ENCODE measurements around the gene KCNMB2. TPM values are rescaled to one million over a fixed set of nuclear protein-coding genes. Genes with fewer than 3 reads are reported as not detected.
"Not testable (repeated sequence)": the region's sequence is repeated elsewhere in the genome, so short reads cannot be mapped to it uniquely, and the experiment has no call there.

The KCNMB2 gene
- total and polyA plus RNA-seq, 4 donors: not detected

DNA sequence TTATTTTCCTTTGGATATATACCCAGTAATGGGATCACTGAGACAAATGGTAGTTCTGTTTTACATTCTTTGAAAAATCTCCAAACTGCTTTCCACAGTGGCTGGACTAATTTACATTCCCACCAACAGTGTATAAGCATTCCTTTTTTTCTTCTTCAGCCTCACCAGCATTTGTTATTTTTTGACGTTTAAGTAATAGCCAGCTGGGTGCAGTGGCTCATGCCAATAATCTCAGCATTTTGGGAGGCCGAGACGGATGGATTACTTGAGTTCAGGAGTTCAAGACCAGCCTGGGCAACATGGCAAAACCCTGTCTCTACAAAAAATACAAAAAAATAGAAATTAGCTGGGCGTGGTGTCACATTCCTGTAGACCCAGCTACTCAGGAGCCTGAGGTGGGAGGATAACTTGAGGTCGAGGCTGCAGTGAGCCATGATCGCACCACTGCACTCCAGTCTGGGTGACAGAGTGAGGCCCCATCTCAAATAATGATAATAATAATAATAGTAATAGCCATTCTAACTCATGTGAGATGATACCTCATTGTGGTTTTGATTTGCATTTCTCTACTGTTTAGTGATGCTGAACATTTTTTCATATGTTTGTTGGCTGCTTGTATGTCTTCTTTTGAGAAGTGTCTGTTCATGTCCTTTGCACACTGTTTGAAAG, 21.0 kb upstream of the KCNMB2 start:
- ATAC-seq (ENCODE audit: low FRiP score); DNase-seq; intact Hi-C loops (cut with DNase I); H3K4me1 ChIP-seq (ENCODE audit: control insufficient read depth in 1 of 2, insufficient read depth in 2 of 2, low read length in 2 of 2); H3K27ac ChIP-seq (ENCODE audit: low read depth in 1 of 2, low read length in 2 of 2); H3K36me3 ChIP-seq (ENCODE audit: control insufficient read depth in 1 of 2, insufficient read depth in 2 of 2, low read length in 1 of 2); H3K4me3 ChIP-seq (ENCODE audit: low read length in 2 of 2); H3K27me3 ChIP-seq (ENCODE audit: control insufficient read depth in 1 of 2, insufficient read depth in 2 of 2, low read length in 1 of 2); H3K9me3 ChIP-seq (ENCODE audit: control insufficient read depth, low read length): not testable (repeated sequence)
- WGBS, 2 donors: 72 to 80% methylated on average over 6 of the region's 6 CpGs

DNA sequence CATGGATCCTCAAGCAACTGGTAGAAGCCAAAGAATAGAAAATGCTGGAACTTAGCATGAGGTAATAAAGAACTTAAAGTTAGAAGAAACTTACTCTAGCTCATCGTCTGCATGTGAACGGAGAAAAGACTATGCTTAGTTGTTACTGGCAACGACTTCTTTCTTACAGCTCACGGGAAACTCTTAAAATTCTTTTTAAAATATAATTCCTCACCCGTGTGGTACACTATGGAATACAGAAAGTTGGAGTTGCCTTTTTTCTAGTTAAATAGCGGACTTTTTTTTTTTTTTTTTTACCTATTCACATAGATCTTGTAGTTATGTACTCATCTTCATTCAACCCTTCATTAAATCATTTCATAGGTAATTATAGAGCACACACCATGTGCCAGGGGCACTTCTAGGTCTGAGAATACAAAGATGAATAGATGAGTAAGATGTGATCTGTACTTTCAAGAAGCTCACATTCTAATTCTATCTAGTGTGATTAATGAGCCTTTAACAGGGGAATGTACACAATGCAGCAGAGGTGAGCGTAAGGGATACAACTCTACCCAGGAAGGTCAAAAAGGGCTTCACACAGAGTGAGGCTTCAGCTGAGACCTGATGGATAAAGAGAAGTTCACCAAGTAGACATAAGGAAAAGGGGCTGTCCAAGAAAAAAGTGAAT, 18.4 kb upstream of the KCNMB2 start:
- ATAC-seq (ENCODE audit: low FRiP score): no peak
- H3K27ac ChIP-seq (ENCODE audit: low read depth in 1 of 2, low read length in 2 of 2): no peak overlapping the region
- no peaks in the 10 kb centered on the region for H3K4me1 ChIP-seq (ENCODE audit: control insufficient read depth in 1 of 2, insufficient read depth in 2 of 2, low read length in 2 of 2)
- H3K36me3 ChIP-seq (ENCODE audit: control insufficient read depth in 1 of 2, insufficient read depth in 2 of 2, low read length in 1 of 2): no peaks in the 10 kb centered on the region
- DNase-seq: no peak
- H3K9me3 ChIP-seq (ENCODE audit: control insufficient read depth, low read length): no peaks in the 10 kb centered on the region
- no peak overlapping the region for H3K4me3 ChIP-seq (ENCODE audit: low read length in 2 of 2)
- intact Hi-C loops (cut with DNase I): no loop called here
- 74 to 85% methylated on average over 7 of the region's 7 CpGs for WGBS, 2 donors
- no peaks in the 10 kb centered on the region for H3K27me3 ChIP-seq (ENCODE audit: control insufficient read depth in 1 of 2, insufficient read depth in 2 of 2, low read length in 1 of 2)

DNA sequence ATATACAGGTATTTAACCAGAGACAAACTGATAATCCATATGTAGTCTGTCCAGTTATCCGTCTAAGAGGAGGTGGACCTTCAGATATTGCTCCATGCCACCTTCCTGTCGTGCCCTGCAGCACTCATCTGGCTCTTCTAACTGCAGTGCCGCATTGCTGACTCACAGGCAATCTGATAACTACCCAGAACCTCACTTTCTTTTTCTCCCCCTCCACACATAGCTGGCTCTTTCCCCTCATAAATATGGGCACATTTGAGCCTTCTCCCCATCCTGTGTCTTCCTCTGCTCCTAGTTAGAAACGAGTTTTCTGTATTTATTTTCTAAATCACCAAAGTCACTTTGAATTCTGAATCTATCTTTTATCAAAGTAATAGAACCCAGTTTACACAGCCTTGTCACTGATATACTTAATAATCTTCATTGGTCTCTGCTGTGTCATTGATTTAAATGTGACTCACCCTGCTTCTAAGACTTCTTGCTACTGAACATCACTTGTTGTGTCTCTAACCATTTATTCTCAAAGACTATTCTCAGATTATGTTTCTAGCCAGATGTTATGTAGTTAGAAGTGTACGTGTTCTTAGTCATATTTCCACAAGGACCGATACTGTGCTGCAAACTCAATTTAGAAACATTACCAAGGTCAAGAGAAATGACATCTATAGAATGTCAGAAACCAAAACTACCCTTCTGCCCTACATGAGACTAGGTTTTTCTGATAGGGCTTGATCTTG, 17.4 kb upstream of the KCNMB2 start:
- no peaks in the 10 kb centered on the region for H3K27me3 ChIP-seq (ENCODE audit: control insufficient read depth in 1 of 2, insufficient read depth in 2 of 2, low read length in 1 of 2)
- H3K27ac ChIP-seq (ENCODE audit: low read depth in 1 of 2, low read length in 2 of 2): no peak overlapping the region
- no peak overlapping the region for H3K4me3 ChIP-seq (ENCODE audit: low read length in 2 of 2)
- WGBS, 2 donors: 45 to 62% methylated on average over 6 of the region's 6 CpGs
- no peaks in the 10 kb centered on the region for H3K9me3 ChIP-seq (ENCODE audit: control insufficient read depth, low read length)
- intact Hi-C loops (cut with DNase I): no loop called here
- no peaks in the 10 kb centered on the region for H3K36me3 ChIP-seq (ENCODE audit: control insufficient read depth in 1 of 2, insufficient read depth in 2 of 2, low read length in 1 of 2)
- DNase-seq (no peak), ATAC-seq (ENCODE audit: low FRiP score) (no peak)
- no peaks in the 10 kb centered on the region for H3K4me1 ChIP-seq (ENCODE audit: control insufficient read depth in 1 of 2, insufficient read depth in 2 of 2, low read length in 2 of 2)

DNA sequence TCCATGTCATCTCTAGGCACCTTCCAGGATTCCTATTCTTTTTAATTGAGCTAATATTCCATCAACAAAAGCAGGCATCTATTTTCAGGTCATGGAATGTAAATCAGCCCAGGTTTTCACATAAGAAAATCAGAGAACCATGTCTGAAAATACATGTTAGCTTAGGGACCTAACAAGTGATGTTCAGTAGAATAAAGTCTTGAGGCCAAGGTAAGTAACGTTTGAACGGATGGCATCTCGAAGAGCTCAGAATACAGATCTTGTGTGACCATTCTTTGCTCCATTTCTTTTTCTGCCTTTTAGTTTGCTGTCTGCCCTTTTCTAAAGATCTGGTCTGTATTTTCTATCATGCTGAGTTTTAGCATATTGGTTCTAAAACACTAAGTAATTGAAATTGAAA, 16.5 kb upstream of the KCNMB2 start:
- Histone ChIP-seq H3K9me3 (ENCODE audit: control insufficient read depth, low read length) (no peaks in the 10 kb centered on the region), H3K4me3 (ENCODE audit: low read length in 2 of 2) (no peak overlapping the region), H3K27me3 (ENCODE audit: control insufficient read depth in 1 of 2, insufficient read depth in 2 of 2, low read length in 1 of 2) (no peaks in the 10 kb centered on the region), H3K27ac (ENCODE audit: low read depth in 1 of 2, low read length in 2 of 2) (no peak overlapping the region), H3K36me3 (ENCODE audit: control insufficient read depth in 1 of 2, insufficient read depth in 2 of 2, low read length in 1 of 2) (no peaks in the 10 kb centered on the region), H3K4me1 (ENCODE audit: control insufficient read depth in 1 of 2, insufficient read depth in 2 of 2, low read length in 2 of 2) (no peaks in the 10 kb centered on the region)
- intact Hi-C loops (cut with DNase I): no loop called here
- 92 to 94% methylated on average over 3 of the region's 3 CpGs for WGBS, 2 donors
- DNase-seq: no peak
- ATAC-seq (ENCODE audit: low FRiP score): no peak

DNA sequence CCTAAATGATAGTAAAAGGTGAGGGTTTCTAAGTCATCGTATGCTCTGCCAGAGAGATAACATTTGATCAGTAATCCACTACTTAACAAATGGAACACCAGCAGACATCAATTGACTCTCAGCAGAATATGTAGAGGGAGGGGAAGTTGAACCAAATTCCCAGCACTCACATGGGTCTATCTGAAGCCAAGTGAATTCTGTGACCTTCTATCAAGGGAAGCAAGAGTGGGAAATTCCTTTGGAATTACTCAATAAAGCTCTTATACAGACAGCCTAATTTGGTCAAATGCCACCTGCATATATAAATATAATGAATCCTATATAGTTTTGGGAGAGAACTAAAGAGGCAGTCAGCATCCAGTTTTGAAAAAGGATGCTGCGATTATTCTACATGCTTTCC, 15.8 kb upstream of the KCNMB2 start:
- Histone ChIP-seq H3K27me3 (ENCODE audit: control insufficient read depth in 1 of 2, insufficient read depth in 2 of 2, low read length in 1 of 2) (no peaks in the 10 kb centered on the region), H3K4me3 (ENCODE audit: low read length in 2 of 2) (no peak overlapping the region), H3K9me3 (ENCODE audit: control insufficient read depth, low read length) (no peaks in the 10 kb centered on the region), H3K4me1 (ENCODE audit: control insufficient read depth in 1 of 2, insufficient read depth in 2 of 2, low read length in 2 of 2) (no peaks in the 10 kb centered on the region), H3K27ac (ENCODE audit: low read depth in 1 of 2, low read length in 2 of 2) (no peak overlapping the region), H3K36me3 (ENCODE audit: control insufficient read depth in 1 of 2, insufficient read depth in 2 of 2, low read length in 1 of 2) (no peaks in the 10 kb centered on the region)
- no peak for DNase-seq
- WGBS, 2 donors: 70 to 81% methylated on average over 2 of the region's 2 CpGs
- ATAC-seq (ENCODE audit: low FRiP score): no peak
- intact Hi-C loops (cut with DNase I): no loop called here

DNA sequence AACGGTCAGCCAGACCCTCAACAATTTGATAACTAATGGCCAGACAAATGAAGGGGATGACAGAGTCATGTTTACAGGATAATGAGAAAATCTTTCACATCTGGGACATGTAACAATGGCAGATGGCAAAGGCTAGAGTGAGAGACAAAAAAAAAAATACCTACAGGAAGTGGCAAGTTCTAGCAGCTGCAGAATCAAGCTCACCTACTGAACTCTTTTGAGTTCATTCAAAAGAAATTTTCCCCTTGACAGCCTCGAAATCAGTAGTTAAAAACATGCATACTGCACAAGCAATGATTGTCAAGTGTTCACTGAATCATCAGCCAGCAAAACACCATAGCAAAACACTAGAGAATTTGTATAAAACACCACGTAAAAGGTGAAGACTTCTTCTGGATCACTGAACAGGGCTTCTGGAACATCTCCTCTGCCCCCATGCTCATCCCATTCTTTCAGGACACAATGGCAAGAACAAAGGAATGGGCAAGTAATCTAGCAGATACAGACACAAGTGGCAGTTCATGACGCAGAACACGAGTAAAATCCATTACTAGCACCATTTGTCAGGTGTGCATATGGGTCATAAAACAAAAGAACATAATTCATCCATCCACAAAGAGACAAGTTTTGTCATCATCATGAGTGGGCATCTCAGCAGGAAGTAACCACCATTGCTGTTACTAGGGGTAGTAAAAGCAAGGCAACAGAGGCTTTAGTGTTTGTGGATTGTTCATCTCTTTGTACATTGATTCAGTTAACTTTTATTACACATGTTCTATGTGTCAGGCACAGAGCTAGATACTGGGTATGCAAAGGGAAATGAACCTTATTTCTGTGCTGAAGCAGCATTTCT, 13.8 kb upstream of the KCNMB2 start:
- ATAC-seq (ENCODE audit: low FRiP score) (no peak), DNase-seq (no peak)
- no peaks in the 10 kb centered on the region for H3K4me1 ChIP-seq (ENCODE audit: control insufficient read depth in 1 of 2, insufficient read depth in 2 of 2, low read length in 2 of 2)
- H3K4me3 ChIP-seq (ENCODE audit: low read length in 2 of 2): no peak overlapping the region
- intact Hi-C loops (cut with DNase I): no loop called here
- no peaks in the 10 kb centered on the region for H3K36me3 ChIP-seq (ENCODE audit: control insufficient read depth in 1 of 2, insufficient read depth in 2 of 2, low read length in 1 of 2)
- H3K27ac ChIP-seq (ENCODE audit: low read depth in 1 of 2, low read length in 2 of 2): no peak overlapping the region
- H3K27me3 ChIP-seq (ENCODE audit: control insufficient read depth in 1 of 2, insufficient read depth in 2 of 2, low read length in 1 of 2): no peaks in the 10 kb centered on the region
- WGBS, 2 donors: 82 to 86% methylated on average over 5 of the region's 5 CpGs
- no peaks in the 10 kb centered on the region for H3K9me3 ChIP-seq (ENCODE audit: control insufficient read depth, low read length)

DNA sequence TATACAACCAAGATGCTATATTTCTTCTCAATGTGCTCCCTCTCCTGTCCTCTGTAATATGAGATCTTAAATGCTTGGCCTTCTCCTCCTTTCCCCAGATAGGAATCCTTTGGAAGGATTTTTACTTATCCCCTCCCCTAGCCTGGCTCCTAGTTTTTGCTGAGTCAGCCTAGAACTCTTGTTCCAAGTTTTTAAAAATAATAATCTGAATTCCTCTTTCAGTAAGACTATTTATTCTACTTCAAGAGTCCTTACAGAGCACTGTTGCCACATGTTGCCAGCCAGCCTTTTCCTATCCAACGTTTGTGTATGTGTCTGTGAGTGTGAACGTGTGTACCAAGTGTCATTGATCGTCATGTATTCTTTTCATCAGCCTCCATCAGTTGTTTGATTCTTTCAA, 11.0 kb upstream of the KCNMB2 start:
- H3K9me3 ChIP-seq (ENCODE audit: control insufficient read depth, low read length): no peaks in the 10 kb centered on the region
- no peak overlapping the region for H3K27ac ChIP-seq (ENCODE audit: low read depth in 1 of 2, low read length in 2 of 2)
- intact Hi-C loops (cut with DNase I): no loop called here
- H3K27me3 ChIP-seq (ENCODE audit: control insufficient read depth in 1 of 2, insufficient read depth in 2 of 2, low read length in 1 of 2): no peaks in the 10 kb centered on the region
- H3K4me3 ChIP-seq (ENCODE audit: low read length in 2 of 2): no peak overlapping the region
- ATAC-seq (ENCODE audit: low FRiP score) (no peak), DNase-seq (no peak)
- H3K4me1 ChIP-seq (ENCODE audit: control insufficient read depth in 1 of 2, insufficient read depth in 2 of 2, low read length in 2 of 2): no peaks in the 10 kb centered on the region
- WGBS, 2 donors: 9 to 15% methylated on average over 3 of the region's 3 CpGs
- H3K36me3 ChIP-seq (ENCODE audit: control insufficient read depth in 1 of 2, insufficient read depth in 2 of 2, low read length in 1 of 2): no peaks in the 10 kb centered on the region

DNA sequence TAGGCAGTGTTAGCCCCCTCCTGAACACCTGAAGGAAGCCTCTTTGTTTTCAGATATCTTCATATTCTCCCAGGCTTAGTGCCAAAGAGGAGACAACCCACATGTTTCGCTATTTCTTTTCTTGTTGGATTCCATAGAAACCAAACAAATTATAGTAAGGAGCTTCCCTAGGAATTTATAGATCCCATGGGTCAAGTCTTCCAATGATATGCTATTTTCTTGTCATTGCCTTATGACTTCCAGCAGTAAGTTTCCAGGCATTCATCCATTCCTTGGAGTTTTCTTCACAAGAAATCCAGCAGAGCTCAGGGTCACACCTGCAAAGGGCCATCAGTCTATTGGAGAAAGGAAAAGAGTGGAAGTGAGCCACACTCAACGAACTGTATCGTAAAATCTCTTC, 9.9 kb upstream of the KCNMB2 start:
- ATAC-seq (ENCODE audit: low FRiP score) (no peak), DNase-seq (no peak)
- H3K27me3 ChIP-seq (ENCODE audit: control insufficient read depth in 1 of 2, insufficient read depth in 2 of 2, low read length in 1 of 2): no peaks in the 10 kb centered on the region
- intact Hi-C loops (cut with DNase I): no loop called here
- no peaks in the 10 kb centered on the region for H3K36me3 ChIP-seq (ENCODE audit: control insufficient read depth in 1 of 2, insufficient read depth in 2 of 2, low read length in 1 of 2)
- 81 to 95% methylated on average over 3 of the region's 3 CpGs for WGBS, 2 donors
- no peaks in the 10 kb centered on the region for H3K9me3 ChIP-seq (ENCODE audit: control insufficient read depth, low read length)
- no peak overlapping the region for H3K4me3 ChIP-seq (ENCODE audit: low read length in 2 of 2)
- H3K27ac ChIP-seq (ENCODE audit: low read depth in 1 of 2, low read length in 2 of 2): no peak overlapping the region
- no peaks in the 10 kb centered on the region for H3K4me1 ChIP-seq (ENCODE audit: control insufficient read depth in 1 of 2, insufficient read depth in 2 of 2, low read length in 2 of 2)

All from aorta (tissue), 5 donors.